ENCODE results near the gene SLC49A4.

SLC49A4 gene

DNA sequence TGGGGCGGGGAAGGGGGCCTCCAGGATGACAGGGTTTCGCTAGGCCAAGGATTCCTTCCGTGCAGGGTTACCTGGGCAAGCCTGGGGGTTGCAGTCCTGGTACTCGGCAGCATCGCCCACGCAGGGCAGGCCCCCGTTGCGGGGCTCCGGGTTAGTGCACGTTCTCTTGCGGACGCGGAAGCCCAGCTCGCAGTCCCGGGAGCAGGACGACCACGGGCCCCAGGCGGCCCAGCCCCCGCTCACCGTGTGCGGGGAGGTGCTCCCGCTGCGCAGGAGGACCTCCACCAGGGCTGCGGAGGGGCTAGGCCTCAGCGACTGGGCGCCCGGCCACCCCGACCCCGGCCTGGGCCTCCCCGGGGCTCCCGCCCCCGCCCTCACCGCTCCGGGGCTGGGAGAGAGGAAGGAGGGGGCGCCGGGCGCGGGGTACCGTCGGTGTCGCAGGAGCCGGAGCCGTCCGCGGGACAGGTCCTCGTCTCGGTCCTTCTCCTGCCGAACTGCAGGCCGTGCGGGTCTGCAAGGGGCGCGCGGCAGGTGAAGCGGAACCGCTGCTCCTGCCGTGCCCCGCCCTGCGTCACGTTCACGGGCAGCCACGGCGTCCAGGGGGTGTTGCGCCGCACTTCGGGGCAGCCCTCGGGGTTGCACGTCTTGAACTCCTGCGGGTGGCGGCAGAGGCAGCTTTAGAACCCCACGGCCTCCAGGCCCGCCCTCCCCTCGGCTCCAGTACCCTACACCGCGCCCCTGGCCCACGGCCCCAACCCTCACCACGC is 118.1 kb downstream of the SLC49A4 start:
- DNase-seq, result no peak

DNA sequence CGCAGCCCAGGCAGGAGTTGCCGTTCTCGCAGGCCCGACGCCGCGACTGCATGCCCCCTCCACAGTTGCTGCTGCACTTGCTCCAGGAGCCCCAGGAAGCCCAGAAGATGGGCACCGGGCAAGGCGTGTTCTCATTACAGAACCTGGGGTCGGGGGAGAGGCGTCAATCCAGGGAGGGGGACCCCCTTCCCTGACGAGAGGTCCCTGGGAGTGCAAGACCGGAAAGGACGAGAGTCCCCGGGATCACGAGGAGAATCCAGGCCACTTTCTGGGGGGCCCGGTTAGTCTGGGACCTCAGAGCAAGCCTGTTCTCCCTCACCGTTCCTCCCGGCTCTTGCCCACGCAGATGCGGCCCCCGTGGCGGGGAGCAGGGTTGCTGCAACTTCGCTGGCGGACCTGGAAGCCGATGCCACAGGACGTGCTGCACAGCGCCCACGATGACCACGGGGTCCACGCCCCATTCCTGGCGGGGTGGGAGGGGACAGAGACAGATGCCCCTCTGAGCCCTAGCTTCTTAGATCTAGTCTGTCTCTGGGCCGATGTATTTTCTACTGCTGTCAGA is 118.8 kb downstream of the SLC49A4 start:
- no peak for DNase-seq

DNA sequence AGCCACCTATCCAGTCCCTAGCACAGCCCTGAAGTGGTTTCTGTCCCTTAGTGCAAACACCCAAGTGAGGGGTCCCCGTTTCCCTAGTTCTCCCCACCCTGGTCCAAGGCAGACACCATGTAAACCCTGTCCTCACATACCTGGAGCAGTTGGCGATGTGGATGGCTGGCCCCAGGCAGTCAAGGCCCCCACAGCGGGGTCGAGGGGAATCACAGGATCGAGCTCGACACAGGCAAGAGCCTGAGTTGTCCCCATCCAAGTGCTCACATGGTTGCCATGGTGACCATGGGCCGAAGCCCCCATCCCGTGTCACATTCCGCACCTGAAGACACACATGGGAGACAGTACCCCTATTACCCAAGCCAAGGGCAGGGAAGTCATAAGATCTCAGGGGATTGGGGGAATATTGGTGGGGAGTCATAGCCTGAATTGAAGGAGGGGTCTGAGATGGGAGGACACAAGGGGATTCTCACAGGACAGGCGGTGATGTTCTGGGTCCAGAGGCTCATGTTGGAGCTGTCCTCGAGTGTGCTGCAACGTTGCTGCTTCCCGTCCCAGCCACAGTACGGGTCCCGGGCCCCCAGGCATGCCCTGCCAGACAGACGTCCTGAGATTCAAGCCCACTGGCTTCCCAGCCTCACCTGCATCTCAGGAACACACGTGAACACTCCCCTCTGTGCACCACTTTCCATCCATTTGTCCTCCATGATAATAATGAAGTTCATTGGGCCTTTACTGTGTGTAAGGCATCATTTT is 120.6 kb downstream of the SLC49A4 start:
- DNase-seq, result no peak

- no peak for DNase-seq
These were observed 121.2 kb downstream of the SLC49A4 start for GRCh38 chr3:122916084-122916483.

GRCh38 chr3:122916580-122916979 is 121.7 kb downstream of the SLC49A4 start:
- DNase-seq, result no peak

DNA sequence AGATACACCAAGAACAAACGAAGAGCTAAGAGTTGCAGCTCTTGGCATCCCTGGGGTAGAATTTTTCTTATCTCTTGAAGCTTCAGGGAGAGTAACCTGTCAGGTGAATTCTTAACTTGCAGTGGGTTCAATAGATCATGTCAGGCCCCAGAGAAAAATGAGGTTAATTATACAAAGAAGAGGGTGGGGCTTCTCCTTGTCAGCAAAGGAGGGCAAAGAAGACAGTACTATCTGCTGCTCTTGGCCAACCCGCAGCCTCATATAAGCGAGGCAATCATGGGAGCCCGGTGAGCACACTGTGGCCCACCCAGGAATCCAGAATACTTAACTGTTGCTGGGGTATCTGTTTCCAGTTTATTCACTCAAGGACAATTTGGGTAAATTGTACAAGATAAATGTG is 122.5 kb downstream of the SLC49A4 start:
- no peak for DNase-seq

DNA sequence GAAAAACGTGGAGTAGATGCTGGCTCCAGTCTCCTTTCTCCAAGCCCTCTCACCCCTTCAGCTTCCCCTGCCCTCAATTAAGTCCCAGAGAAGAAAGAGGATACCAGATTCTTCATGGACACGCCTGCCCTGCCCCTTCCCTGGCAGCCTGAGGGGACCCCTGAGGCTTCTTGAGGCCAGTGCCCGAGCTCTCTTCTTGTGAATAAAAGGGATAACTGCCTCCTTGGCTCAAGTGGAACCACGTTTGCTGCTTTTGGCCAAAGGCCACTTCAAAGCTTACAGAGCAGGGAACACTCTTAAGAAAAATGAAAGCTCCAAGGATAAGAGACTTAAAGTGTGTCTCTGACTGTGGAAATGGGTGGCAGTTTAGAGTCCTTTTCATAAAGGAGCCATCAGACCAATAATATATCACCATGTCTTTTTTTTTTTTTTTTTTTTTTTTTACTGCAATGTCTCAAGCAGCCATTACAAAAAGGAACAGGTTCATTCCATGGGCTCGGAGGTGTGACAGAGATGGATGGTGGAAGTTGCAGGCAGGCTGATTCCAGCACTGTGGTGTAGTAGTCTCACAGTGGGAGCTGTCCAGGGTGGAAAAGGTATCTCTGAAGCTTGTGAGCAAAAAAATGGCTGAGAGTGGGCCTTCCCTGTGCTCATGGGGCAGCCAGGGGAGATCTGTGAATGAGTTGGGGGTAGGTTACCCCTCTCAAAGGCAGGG is 123.9 kb downstream of the SLC49A4 start:
- no peak for DNase-seq

DNA sequence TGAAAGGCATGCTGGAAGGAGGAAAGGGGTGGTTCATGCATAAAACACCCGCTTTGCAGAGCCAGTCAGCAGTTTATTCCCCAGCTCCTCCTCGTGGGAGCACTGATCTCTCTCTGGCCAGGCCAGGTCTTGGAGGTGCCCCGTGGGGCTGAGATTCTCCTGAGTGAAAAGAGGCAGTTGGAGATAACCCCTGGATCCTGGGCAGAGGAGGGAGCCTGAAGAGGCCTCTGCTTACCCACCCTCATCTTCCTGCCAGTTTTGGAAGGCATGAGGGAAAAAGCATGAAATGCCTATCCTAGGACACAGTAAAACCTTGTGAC is 124.4 kb downstream of the SLC49A4 start:
- no peak for DNase-seq

DNA sequence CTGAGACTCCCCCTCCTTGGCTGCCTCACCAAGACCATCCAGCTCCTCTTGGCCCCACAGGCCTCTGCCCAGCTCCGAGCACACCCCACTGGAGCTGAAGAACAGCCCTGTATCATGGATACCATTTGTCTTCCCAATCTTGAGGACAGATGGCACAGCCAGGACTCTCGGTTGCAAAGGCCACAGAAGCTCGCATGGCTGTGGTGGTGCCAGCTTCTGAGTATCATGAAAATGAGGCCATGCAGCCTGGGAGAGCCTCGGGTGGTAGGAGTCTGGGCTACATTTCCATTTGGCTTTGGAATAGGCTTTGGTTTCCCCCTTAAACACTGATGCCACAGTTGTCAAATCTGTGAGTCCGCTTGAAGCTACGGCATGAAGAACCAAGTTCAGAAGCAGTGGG is 126.1 kb downstream of the SLC49A4 start:
- no peak for DNase-seq

GRCh38 chr3:122921791-122922651 is 127.2 kb downstream of the SLC49A4 start:
- peak; percentile 21 for DNase-seq

DNA sequence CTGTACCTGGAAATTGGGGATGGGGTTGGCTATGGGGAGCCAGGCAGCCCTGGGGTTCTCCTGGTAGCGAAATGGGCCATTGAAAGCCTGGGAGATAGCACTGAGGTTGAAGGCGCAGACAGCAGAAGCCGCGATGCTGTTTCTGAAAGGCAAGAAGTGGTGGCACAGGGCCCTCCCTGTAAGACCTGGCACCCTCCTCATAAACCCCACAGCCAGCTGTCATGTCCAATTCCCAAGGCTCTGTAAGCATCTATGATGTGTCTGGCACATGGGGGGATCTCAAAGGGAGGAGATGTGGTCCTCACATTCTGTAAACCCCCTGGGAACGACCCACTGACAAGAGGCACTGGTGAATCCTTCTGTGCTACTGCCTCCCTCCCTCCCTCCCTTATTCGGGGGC is 128.7 kb downstream of the SLC49A4 start:
- DNase-seq, result no peak

- DNase-seq, result no peak
These were observed 129.2 kb downstream of the SLC49A4 start for GRCh38 chr3:122924056-122924455.

- DNase-seq, result no peak
These were observed 130.9 kb downstream of the SLC49A4 start for GRCh38 chr3:122925756-122926155.

GRCh38 chr3:122926322-122926721 is 131.5 kb downstream of the SLC49A4 start:
- DNase-seq, result no peak

DNA sequence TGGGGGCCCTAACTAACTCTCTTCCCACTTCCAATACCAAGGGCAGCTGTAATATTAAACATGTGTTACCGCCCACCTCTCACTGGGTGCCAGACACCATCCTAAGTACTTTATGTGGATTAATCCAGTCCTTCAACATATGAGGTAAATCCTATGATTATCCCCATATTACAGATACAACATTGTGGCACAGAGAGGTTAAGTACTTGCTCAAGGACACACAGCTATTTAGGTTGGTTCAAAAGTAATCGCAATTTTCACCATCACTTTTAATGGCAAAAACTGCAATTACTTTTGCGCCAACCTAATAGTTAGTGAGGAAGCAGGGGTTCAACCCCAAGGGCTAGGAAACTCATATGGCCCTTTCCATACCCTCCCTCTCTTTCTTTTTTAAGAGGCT is 131.9 kb downstream of the SLC49A4 start:
- no peak for DNase-seq

GRCh38 chr3:122927726-122928125 is 132.9 kb downstream of the SLC49A4 start:
- DNase-seq, result no peak

GRCh38 chr3:122928396-122929187 is 133.7 kb downstream of the SLC49A4 start:
- no peak for DNase-seq

DNA sequence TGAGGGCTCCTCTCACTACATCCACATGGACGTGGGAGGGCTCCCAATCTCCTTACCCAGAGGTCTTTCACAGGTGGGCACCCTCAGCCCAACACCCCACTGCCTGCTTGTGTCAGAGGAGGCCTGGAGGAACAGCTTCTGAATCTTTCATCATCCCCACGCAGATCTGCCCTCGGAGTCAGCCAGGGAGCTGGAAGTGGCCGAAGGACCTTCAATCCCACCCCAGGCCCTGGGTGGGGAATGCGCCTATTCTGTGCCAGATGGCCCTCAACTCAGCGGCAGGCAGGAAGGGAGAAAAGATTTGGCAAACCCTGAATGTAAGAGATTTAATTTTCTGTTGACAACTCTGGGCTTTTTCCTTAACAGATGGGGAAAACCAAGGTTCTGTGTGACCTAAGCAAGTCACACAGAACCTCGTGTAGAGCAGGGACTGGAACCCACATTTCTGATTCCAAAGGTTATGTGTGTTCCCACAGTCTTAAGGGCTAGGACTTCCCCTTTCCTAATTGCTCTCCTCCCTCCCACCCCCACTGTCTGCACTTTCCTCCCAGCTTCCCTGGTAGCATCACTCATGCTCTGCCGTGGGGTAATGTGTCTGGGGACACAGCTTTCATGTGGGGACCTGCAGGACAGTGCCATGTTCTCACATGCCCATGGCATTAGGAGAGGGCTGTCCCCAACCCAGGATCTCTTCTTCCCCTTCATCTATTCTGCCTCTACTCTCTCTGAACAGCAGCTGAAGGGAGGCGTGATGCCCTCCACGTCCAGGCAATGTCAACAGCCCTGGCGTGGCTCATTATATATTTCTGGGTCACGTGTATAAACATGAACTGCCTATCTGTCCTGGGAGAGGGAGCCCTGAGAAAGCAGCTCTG is 134.6 kb downstream of the SLC49A4 start:
- DNase-seq, result no peak

- no peak for DNase-seq
These were observed 135.5 kb downstream of the SLC49A4 start for GRCh38 chr3:122930063-122930997.
